C1 segment of cervical spinal cord (tissue), 14 donors: ENCODE results near the gene SCYGR2.
"Not testable (repeated sequence)": the region's sequence is repeated elsewhere in the genome, so short reads cannot be mapped to it uniquely, and the experiment has no call there.

Experiments used
- DNase-seq, 14 donors: peaks; one replicate each; lab custom pipeline; 2025; lab: John Stamatoyannopoulos, UW

Gene SCYGR2, protein sequence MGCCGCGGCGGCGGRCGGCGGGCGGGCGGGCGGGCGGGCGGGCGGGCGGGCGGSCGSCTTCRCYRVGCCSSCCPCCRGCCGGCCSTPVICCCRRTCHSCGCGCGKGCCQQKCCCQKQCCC

DNA sequence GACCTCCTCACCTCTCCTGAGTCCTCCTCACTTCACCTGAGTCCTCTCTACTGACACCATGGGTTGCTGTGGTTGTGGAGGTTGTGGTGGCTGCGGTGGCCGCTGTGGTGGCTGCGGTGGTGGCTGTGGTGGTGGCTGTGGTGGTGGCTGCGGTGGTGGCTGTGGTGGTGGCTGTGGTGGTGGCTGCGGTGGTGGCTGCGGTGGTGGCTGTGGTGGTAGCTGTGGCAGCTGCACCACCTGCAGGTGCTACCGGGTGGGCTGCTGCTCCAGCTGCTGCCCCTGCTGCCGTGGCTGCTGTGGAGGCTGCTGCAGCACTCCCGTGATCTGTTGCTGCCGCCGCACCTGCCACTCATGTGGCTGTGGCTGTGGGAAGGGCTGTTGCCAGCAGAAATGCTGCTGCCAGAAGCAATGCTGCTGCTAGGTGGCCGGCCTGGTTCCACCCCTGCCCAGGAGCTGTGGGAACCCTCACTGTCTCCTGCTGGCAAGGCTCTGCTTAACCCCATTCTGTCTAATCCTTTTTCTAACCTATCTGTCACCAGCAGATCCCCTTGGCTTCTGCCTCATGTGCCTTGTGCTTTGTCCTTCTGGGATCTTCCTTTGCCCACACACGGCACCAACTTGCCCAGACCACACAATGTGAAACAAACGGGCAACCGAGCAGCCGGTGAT is at the start of gene SCYGR2:
TSS of gene SCYGR2 (plus strand) at position 59 of the 669 bp plus-strand sequence. CDS start at position 59, 0 bp downstream.
- not testable (repeated sequence) for DNase-seq

DNA sequence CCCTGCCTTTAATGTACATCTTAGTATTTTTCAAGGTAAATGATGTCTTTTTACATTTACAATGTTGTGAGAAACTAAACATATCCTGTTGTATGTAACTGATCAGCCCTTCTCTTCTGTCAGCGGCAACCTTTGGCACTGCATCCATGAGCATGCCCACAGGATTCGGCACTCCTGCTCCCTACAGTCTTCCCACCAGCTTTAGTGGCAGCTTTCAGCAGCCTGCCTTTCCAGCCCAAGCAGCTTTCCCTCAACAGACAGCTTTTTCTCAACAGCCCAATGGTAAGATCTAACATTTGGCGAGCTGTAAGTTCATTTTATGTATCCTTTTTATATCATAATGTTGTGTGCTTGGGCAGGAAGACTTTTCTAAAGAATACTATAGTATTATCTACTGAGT is 46.9 kb upstream of the SCYGR2 start:
- no peak for DNase-seq

DNA sequence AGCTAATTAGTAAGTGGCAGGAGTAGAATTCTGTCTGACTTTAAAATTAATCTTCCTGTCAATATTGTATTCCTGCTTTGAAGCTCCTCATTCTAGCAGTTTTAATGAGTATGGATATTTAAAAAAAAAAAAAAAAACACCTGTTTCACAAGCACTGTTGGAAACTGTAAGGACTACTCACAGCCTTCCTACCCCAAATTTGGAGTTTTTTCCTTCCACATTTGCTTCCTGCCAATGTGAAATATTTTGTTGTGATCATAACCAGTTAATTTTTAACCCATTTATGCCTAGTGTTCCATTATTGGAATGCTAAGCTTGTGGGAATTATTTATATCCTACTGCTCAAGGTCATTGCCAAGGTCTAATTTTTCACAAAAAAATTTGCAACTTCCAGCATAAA is 36.1 kb upstream of the SCYGR2 start:
- no peak for DNase-seq

DNA sequence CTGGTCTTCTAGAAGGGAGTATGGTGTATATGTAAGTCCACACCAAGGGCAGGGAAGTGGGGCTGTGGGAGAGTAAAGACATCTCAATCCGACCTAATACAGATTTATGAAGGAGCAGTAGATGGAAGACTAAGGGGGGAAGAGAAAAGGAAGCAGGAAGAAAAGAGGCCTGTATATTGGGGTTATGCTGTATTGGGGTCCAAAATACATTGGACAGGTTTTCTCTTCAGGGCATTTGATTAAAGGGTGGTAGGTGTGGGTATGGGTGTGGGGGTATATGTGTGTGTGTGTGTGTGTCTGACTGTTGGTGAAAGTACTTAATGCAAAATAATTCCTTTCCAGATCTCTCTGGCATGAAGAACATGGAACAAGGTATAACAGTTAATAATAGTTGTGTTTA is 33.6 kb upstream of the SCYGR2 start:
- no peak for DNase-seq

DNA sequence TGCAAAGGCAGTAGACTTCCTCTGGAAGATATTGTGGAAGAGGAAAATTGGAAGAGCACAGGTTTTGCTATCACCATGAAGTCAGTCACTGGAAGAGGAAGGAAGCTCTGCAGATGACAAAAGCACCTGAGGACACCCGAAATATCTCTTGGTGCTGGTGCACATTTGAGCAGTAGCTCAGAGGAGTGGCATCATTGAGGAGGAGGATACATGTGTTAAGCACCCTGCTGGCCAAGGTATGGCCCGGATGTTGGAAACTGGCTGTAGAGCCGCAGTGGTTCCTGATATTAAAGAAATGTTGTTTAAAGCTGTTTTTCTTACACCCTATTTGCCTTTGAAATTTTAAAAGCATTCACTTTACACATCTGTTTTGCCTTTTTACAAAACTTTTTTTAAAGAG is 32.7 kb upstream of the SCYGR2 start:
- DNase-seq, result no peak

DNA sequence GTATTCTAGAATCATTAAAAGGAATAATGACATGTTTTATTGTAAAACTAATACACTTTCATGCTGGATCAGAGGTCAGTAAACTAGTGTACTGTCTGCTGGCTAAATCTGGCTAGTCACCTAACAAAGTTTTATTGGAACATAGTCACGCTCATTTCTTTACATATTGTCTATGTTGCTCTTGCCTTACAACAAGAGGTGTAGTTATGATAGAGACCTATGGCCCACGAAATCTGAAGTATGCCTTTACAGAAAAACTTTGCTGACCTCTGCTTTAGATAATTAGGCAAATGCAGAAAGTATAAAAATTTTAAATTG is 29.9 kb upstream of the SCYGR2 start:
- no peak for DNase-seq

DNA sequence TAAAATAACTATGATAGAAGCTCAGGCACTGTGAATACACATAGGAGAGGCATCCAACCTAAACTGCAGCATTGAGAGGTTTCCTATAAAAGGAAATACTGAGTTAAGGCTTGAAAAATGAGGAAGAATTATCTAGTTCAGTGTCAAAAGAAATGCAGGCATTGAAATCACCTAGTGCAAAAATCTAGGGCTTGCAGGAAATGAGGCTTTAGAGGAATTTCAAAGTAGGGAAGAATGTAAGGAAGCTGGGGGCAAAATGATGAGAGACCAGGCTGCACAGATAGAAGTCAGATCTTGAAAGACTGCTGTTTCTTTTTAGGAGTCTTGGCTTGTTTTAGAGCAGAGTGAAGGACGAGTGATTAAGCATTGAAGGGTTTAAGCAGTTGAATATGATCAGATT is 28.1 kb upstream of the SCYGR2 start:
- no peak for DNase-seq

DNA sequence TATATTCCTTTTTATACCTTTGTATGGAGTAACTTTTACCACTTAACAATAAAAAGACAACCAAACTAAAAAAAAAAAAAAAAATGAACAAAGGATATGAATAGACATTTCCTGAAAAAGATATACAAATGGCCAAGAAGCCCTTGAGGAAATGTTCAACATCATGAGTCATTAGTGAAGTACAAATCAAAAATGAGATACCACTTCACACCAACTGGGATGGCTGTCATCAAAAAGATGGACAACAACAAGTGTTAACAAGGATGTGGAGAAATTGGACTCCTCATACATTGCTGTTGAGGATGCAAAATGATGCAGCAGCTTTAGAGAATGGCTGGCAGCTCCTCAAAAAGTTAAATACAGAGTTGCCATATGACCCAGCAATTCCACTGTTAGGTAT is 22.6 kb upstream of the SCYGR2 start:
- no peak for DNase-seq

DNA sequence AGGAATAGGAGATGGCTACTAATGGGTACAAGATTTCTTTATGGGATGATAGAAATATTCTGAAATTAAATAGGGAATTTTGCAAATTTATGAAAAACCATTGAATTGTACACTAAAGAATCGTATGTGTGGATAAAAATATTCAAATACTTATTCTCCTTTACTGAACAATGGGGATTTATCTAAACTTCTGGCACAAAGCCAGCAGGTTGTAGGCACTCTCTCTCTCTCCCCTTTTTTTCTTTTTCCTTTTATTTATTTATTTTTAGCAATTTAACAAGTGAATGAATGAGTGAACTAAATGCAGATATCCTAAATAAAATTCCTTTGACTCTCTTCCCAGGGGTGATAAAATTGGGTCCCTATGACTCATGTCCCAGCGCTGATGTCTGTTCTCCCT is 21.9 kb upstream of the SCYGR2 start:
- DNase-seq, result no peak

DNA sequence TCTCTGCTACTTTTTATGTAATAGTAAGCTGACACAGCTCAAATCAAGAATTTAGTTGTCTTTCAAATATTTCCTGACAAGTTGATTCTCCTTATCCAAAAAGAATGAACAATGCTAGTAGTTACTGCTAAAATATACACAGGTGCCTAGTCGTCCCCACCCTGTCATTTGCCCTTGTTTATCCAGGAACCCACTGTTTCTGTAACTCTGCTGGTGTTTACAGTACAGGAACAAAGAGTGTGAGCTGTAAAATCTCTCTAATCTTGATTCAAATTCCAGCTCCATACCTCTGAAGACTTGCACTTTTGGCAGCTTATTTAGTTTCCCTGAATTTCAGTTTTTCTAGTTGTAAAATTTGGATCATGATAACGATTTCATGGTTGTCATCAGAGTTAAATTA is 21.1 kb upstream of the SCYGR2 start:
- no peak for DNase-seq

DNA sequence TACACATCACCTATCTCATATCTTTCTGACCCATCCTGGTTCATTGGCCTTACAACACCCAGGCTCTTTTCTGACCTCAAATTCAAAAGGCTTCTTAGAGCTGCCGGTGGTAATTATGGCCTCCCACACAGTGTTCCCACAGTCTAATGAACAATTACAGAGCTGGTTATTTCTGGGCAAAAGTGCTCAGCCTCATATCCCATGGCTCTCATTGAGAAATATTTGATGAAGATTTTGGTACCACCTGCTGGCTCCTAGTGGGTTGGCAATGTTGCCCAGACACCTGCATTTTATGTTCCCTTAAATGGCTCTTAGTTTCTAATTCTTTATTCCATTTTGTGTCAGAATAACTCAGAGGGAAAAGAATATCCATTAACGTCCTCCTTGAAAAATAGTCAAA is 20.1 kb upstream of the SCYGR2 start:
- DNase-seq, result no peak

DNA sequence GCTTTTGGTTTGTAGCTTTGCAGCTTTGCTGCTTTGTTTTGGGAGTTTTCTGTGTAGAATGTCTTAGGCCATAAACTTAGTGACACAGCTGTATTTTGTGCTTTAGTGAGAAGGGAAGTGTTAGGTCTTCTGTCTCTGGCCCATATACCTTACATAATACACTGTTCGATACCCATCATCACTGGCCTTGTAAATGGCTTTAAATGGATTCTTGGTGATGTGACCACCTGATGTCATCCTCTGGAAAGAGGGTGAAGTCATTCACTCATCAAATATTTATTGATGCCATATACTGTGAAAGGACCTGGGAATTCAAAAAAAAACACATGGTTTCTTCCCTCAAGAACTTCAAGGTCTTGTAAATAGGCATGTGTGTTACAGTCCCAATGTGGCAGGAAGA is 18.9 kb upstream of the SCYGR2 start:
- no peak for DNase-seq

DNA sequence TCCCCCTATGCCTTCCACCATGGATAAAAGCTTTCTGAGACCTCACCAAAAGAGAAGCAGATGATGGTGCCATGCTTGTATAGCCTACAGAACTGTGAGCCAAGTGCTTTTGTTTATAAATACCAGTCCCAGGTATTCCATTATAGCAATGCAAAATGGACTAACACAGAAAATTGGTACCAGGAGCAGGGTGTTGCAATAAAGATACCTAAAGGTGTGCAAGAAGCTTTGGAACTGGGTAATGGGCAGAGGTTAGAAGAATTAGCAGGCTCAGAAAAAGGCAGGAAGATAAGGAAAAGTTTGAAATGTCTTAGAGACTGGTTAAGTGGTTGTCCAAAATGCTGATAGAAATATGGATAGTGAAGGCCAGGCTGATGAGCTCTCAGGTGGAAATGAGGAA is 16.3 kb upstream of the SCYGR2 start:
- no peak for DNase-seq

DNA sequence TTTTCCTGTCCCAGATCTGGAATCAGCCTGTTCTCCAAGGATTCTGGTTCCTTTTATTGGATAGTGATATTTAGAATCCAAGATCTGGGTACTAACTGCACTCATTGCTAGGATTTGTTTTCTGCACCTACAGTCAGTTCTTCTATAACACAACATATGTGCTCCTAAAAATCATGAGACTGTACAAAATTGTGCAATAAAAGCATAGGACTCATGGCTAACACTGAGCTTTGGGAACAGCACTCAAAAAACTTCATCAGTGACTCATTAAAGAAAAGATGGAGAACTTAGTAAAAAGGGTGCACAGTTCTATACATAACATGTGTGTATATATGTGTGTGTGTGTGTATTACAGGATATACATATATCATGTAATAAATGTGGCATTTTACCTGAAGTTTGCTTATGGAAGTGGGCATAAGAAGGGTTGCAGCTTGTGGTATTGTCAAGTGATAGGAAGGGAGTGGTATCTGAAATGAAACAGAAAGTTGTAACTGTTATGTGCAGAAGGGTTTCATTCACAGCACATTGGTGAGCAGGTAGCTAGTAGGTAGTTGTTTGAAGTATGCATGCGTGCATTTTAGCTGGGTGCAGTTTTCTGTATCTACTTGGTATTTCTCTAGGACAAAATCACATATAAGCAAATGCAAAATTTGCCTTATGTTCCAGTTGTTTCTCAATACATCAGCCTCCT is 5.9 kb upstream of the SCYGR2 start:
- no peak for DNase-seq

DNA sequence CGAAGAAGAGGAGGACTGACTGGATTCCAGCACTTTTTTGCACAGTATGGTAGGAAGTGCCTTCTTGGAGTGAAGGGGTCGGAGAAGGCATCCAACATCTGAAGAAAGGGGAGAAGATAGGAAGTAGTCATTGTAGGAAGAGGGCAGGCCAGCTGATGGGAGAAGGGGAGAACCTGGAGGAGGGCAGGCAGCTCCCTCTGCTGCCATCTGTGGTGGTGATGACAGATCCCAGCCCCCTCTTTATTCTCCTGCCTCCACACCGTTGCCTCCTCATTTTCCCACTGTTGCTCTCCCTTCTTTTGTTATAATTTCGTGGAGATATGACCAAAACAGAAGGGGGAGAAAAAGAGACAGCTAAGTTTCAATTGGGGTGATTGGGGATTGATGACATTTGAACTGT is 2.9 kb upstream of the SCYGR2 start:
- DNase-seq, result no peak

DNA sequence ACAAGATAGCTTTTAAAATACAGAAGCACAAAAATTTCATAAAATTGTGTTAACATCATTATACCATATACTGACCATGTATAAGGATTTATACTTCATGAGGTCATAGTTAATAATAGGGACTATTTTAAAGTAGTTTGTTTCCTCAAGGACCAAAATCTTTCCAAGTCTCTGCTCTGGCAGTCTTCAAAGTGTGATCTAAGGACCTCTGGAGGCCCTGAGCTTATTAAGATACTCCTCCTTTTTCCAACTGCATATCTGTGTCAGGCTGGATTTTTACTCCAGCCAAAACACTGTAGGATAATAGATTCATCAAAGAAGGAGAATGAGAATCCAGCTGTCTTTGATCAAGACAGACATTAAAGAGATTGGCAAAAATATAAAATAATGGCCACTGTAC is 1.7 kb upstream of the SCYGR2 start:
- DNase-seq, result no peak

DNA sequence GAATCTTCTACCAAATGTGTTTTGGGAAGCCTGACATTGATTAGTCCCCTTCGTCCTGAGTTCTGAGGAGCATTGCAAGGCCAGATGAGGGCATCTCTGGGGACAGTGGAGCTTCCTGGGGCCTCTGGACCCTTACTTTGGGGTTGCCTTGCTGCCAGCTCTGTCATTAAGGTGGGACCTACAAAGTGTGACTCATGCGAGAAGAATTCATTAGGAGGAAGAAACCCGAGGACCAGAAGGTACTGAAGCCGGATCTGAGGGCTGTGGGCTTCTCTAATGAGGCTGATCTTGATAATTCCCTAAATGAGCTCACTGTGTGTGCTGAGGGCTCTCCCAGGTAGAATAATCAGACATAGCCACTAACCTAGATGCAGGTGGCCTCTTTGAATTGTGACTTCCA is 695 bp upstream of the SCYGR2 start:
- DNase-seq, result no peak

DNA sequence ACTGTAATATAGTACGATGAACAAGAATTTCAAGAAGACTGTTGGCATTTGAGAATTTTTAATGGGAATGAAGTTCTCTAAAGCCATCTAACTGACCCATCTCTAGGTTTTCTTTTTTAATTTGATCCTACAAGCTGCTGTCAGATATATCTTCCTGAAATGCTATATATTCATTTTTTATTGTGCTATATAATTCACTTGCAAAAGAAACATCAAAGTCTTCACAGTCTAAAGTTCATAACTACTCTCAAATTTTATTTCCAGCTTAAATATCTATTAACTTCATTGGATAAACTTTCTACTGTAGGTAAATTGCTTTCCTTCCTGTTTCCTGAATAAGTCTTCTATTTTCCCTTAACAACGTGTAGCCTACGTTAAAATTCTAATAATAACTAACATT is 3.7 kb downstream of the SCYGR2 start:
- DNase-seq, result no peak

DNA sequence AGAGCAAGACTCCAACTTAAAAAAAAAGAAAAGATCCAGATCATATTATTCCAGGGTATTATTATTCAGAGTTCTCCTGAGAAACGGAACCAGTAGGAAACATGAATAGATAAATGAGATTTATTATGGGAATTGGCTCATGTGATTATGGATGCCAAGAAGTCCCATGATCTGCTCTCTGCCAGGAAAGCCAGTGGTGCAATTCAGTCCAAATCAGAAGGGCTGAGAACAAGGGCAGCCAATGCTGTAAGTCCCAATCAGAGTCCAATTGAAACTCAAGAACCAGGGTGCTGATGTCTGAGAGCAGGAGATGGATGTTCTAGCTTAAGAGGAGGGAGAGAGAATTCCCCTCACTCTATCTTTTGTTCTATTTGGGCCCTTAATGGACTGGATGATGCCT is 7.8 kb downstream of the SCYGR2 start:
- DNase-seq, result no peak

DNA sequence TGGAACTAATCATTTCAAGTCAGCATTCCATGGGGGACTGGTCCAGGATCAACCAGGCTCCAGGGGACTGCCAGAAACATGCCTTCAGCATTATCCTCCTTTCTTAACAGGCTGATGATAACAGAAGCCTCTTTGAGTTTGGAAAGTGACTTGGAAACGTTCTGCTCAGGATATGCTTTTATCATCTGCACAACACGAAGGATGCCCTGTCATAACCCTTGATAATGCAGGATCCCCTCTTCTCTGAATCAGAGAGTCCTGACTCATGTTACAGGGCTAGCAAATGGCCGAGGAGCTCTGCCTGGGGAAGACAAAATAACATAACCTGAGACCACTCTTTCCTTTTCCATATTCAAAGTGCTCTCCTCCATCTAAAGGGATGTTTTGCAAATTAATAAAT is 9.2 kb downstream of the SCYGR2 start:
- DNase-seq, result no peak

DNA sequence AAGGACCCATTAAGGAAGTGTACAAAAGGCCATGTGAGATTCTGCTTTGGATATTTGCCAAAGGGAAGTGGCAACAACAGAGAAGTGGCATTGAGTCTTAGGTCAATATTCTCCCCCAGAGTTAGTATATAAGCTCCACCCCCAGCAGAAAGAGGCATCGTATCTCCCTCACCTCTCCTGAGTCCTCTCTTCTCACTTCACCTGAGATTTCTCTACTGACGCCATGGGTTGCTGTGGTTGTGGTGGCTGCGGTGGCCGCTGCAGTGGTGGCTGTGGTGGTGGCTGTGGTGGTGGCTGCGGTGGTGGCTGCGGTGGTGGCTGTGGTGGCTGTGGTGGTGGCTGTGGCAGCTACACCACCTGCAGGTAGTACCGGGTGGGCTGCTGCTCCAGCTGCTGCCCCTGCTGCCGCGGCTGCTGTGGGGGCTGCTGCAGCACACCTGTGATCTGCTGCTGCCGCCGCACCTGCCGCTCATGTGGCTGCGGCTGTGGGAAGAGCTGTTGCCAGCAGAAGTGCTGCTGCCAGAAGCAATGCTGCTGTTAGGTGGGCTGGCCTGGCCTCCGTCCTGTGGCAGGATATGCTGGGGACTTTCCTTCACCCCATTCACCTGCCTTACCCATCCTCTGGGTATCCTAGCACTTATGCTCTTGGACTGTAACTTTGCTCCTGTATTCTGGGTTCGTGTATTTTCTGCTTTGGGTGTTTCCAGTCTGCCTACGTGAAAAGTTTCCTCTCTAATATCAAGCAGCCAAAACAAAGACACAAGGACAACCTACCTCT is 10.1 kb downstream of the SCYGR2 start:
- no peak for DNase-seq

DNA sequence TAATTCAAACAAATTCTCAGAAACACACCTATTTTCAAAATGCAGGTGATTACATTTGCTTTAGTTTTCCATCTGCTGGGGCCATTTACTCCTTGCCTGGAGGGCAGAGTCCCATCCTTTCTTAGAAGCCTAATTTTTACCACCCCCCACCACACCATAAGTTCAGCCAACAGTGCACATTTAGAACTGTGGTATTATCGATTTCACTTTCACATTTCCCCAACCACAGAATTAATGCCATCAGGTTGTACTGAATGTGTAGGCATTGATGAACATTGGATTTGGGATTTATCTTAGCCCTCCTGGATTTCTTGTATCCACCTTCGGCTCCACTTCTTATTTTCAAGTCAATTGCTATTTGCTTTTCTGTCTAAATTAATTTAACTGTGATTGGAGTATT is 11.4 kb downstream of the SCYGR2 start:
- no peak for DNase-seq
